Cardiac muscle cell (in vitro differentiated cells and primary cell): Measurements from ENCODE around the gene CAPN15. TPM values are rescaled to one million over a fixed set of nuclear protein-coding genes. Genes with fewer than 3 reads are reported as not detected.

Source experiments
- DNase-seq, 2 donors: peaks; one replicate each; pipeline versions ENCODE4 v3.0.0 to v3.0.0-alpha.2; 2010 to 2017; ENCODE audit warnings: low read depth in 1 of 2, low spot score in 1 of 2
- H3K27ac ChIP-seq: fragments of 200-600 bp; sonication (generic); 2 replicates; pipeline ENCODE4 v1.5.1; 2016
- H3K27me3 ChIP-seq: fragments of 200-600 bp; sonication (generic); 2 replicates; pipeline ENCODE4 v1.6.0; 2016; ENCODE audit warnings: control low read depth
- H3K36me3 ChIP-seq: fragments of 200-600 bp; sonication (generic); 2 replicates; pipeline ENCODE4 v1.5.1; 2016; ENCODE audit warnings: control low read depth
- H3K4me1 ChIP-seq: fragments of 200-600 bp; sonication (generic); 2 replicates; pipeline ENCODE4 v1.8.1; 2017; ENCODE audit warnings: low read depth, mild to moderate bottlenecking, mixed run types
- H3K4me3 ChIP-seq: fragments of 200-600 bp; sonication (generic); 2 replicates; pipeline ENCODE4 v1.5.1; 2016; ENCODE audit warnings: mild to moderate bottlenecking
- H3K9me3 ChIP-seq: fragments of 200-600 bp; sonication (generic); 2 replicates; pipeline ENCODE4 v1.5.1; 2017; ENCODE audit warnings: low read depth, mild to moderate bottlenecking, control low read depth
- CTCF ChIP-seq: IDR thresholded peaks from 2 replicates; pipeline ENCODE4 v1.5.1; 2012; ENCODE audit warnings: low read depth, mild to moderate bottlenecking, low read length
- polyA plus RNA-seq: library from polyadenylated mRNA; unstranded; fragments of >200 nt; fragmentation: Nextera tagmentation; extraction: Ambion mirVana; gene quantifications from 2 replicates; pipeline ENCODE4 v1.2.1, GENCODE V29; 2016
- total RNA-seq: library from RNA; depleted of rRNA; stranded (reverse); fragments of >200 nt; gene quantifications from 2 replicates; pipeline ENCODE4 v1.2.3, GENCODE V29; 2016

Gene CAPN15
- total and polyA plus RNA-seq, 2 experiments from 2014 or later: 38.1 to 63.3 TPM

DNA sequence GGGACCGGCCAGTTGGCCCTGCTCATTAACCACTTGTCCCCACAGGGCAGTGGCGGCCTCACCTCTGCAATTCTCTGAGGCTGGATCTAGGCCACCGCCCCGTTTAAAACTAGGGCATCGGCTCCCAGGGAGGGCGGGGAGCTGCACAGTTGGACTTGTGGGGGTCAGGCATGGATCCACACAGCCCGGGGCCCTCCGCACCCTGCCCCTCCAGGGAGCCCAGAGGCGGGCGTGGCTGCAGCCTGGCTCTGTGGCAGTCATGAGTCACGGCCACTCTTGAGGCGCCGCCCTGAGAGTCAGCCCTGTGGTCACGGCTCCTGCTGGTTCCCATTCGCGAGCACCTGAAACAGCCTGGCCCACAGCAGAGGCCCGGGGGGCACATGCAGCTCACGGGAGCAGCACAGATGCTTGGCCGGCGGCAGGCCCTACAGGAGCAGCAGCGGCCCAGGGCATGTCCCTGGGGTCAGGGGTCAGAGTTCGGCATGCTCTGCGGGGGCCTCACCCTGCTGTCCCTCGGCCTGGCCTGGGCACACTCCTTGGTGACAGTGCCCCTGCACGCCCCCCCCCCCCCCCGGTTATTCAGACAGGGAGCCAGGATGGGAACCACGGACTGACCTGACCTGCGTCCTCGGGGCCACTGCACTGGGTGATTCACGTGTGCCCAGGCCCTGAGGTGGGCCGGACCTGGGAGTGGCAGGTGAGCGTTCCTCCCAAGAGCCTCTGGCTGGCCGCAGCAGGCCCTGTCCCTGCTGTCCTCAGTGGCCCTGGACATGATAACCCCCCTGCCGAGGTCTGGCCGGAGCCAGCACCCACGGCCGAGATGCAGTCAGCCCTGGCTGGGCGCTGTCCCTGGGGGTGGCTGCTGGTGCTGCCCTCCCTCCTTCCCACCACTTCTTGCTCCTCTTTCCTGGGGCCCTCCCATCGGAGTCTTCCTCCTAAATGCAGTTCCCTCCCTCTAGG, 8.2 kb downstream of the CAPN15 start:
- Histone ChIP-seq H3K9me3 (no peaks in the 10 kb centered on the region), H3K36me3 (no peaks in the 10 kb centered on the region), H3K4me3 (no peak overlapping the region), H3K4me1 (peaks cover 4% of the 10 kb centered on the region), H3K27me3 (no peaks in the 10 kb centered on the region), H3K27ac (no peak overlapping the region)
- DNase-seq: no peak
- no peak for TF ChIP-seq CTCF

- H3K36me3 ChIP-seq: no peaks in the 10 kb centered on the region
- H3K4me3 ChIP-seq: no peak overlapping the region
- no peak overlapping the region for H3K27ac ChIP-seq
- no peaks in the 10 kb centered on the region for H3K27me3 ChIP-seq
- TF ChIP-seq CTCF: no peak
- peaks cover 4% of the 10 kb centered on the region for H3K4me1 ChIP-seq
- no peaks in the 10 kb centered on the region for H3K9me3 ChIP-seq
- DNase-seq: no peak
Observed at GRCh38 chr16:536746-537145, 9.2 kb downstream of the CAPN15 start.

DNA sequence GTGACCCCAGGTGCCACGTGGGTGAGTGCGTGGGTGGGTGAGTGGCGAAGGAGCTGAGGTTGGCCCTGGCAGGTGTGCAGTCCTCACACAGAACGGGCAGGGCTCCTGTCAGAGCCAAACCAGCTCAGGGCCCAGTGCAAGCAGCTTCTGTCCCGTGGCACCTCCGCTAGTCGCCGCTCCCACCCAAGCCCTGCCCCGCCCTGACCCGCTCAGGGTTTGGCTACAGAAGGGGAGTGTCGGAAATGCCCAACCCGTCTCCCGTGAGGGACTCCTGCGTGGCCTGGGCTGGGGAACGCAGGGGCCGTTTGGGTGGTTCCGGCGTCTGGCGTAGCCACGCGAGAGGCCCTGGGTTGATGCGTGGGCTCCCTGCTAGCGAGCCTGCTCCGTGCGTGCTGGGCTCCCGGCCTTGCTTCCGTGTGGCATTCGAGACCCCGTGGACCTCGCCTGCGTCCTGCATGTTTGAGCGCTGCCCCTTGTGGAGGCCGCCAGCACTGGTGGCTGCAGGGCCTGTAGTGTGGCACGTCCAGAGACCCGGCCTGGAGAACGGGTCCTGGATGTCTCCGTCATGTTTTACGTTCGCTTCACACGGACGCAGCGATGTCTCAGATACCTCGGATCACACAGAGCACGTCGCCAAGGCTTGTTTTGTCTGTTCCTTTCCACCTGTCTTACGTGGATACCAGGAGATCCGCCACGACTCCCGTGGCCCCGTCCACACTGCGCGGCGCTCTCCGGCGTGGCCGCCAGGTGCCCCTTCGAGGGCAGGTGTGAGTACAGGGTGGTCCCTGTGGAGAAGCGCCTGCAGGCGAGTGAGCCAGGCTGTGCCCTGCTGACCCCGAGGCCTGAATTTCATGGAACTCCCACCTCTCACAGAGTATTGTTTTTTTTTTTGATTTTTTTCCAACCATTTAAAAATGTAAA, 10.2 kb downstream of the CAPN15 start:
- Histone ChIP-seq H3K27me3 (no peaks in the 10 kb centered on the region), H3K9me3 (no peaks in the 10 kb centered on the region), H3K4me3 (no peak overlapping the region), H3K36me3 (no peaks in the 10 kb centered on the region), H3K4me1 (peaks cover 4% of the 10 kb centered on the region), H3K27ac (no peak overlapping the region)
- DNase-seq: no peak
- TF ChIP-seq CTCF: peak; percentile 7

DNA sequence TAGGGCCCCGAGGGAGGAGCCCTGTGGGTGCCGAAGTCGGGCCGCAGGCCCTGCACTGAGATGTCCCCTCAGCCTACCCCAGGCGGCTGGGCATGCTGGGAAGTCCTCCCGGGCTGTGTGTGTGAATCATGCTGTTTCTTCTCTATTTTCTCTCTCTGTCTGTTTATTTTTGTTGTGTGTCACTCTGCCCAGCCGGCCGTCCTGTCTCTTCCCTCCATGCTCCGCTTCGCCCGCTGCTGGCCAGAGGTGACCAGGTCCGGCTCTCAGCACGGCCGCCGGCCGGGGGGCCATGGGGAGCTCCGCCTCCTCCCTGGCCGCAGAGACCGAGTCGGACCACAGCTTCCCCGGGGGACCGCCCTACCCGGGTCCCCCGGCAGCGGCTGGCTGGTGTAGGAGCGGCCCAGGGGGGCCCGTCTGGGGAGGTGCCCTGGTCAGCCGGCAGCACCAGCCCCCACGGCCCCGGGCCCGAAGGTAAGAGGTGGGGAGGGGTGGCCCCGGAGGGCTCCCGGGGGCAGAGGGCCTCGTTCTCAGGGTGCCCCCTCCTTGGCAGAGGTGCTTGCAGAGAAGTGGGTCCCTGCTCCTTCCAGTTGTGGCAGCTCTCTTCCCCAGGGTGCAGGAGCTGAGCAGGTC, 12.5 kb downstream of the CAPN15 start:
- Histone ChIP-seq H3K27me3 (no peaks in the 10 kb centered on the region), H3K9me3 (no peaks in the 10 kb centered on the region), H3K4me1 (no peaks in the 10 kb centered on the region), H3K36me3 (no peaks in the 10 kb centered on the region), H3K27ac (no peak overlapping the region), H3K4me3 (no peak overlapping the region)
- TF ChIP-seq CTCF: no peak
- DNase-seq: no peak

- H3K27ac ChIP-seq: no peak overlapping the region
- no peaks in the 10 kb centered on the region for H3K36me3 ChIP-seq
- no peaks in the 10 kb centered on the region for H3K4me1 ChIP-seq
- no peak overlapping the region for H3K4me3 ChIP-seq
- no peak for TF ChIP-seq CTCF
- no peak for DNase-seq
- H3K27me3 ChIP-seq: no peaks in the 10 kb centered on the region
- H3K9me3 ChIP-seq: no peaks in the 10 kb centered on the region
Observed at GRCh38 chr16:540645-541340, 13.3 kb downstream of the CAPN15 start.
